ENCODE data around the gene HOXA6. TPM values are rescaled to one million over a fixed set of nuclear protein-coding genes. Genes with fewer than 3 reads are reported as not detected.
A peak's percentile ranks its signal among the peaks of the same experiment; 100 is the strongest.

HOXA6 gene
- polyA plus RNA-seq, 1 donor from 2014 or later: not detected

- H3K4me2 ChIP-seq (ENCODE audit: low read length): no peak overlapping the region
- no peaks in the 10 kb centered on the region for H3K9me3 ChIP-seq (ENCODE audit: low read length)
- H3K4me3 ChIP-seq (ENCODE audit: low read length): no peak overlapping the region
- no peak overlapping the region for H3K27ac ChIP-seq (ENCODE audit: low read length)
- H4K20me1 ChIP-seq (ENCODE audit: insufficient read depth): no peaks in the 10 kb centered on the region
- H3F3A ChIP-seq (ENCODE audit: insufficient read depth, low read length, poor library complexity, severe bottlenecking): no peaks in the 10 kb centered on the region
- H3K9me2 ChIP-seq (ENCODE audit: insufficient read depth, low read length): no peaks in the 10 kb centered on the region
- no peaks in the 10 kb centered on the region for H3K79me2 ChIP-seq (replicated peaks; ENCODE audit: insufficient read depth, low read length)
- no peak overlapping the region for H2AFZ ChIP-seq (ENCODE audit: low read depth, low read length)
- TF ChIP-seq EZH2 (IDR thresholded peaks at IDR 0.05; ENCODE audit: borderline replicate concordance, insufficient read depth, low read length, poor library complexity, severe bottlenecking) (peak; percentile 13), MXI1 (conservative IDR thresholded peaks at IDR 0.05; ENCODE audit: poor library complexity, severe bottlenecking) (no peak)
- H3K36me3 ChIP-seq (ENCODE audit: insufficient read depth, low read length): no peaks in the 10 kb centered on the region
- H3K27me3 ChIP-seq (ENCODE audit: insufficient read depth, low read depth, low read length): peaks cover 96% of the 10 kb centered on the region
- H3K9ac ChIP-seq (ENCODE audit: low read length): no peak overlapping the region
Measured at GRCh38 chr7:27110186-27111031, 37.2 kb downstream of the HOXA6 start.

GRCh38 chr7:27109466-27110185, 37.9 kb downstream of the HOXA6 start:
- H3K9me3 ChIP-seq (ENCODE audit: low read length): no peaks in the 10 kb centered on the region
- H4K20me1 ChIP-seq (ENCODE audit: insufficient read depth): no peaks in the 10 kb centered on the region
- no peaks in the 10 kb centered on the region for H3K79me2 ChIP-seq (replicated peaks; ENCODE audit: insufficient read depth, low read length)
- no peaks in the 10 kb centered on the region for H3K9me2 ChIP-seq (ENCODE audit: insufficient read depth, low read length)
- H3K27ac ChIP-seq (ENCODE audit: low read length): no peak overlapping the region
- peaks cover 97% of the 10 kb centered on the region for H3K27me3 ChIP-seq (ENCODE audit: insufficient read depth, low read depth, low read length)
- no peak overlapping the region for H3K9ac ChIP-seq (ENCODE audit: low read length)
- H3K4me2 ChIP-seq (ENCODE audit: low read length): no peak overlapping the region
- H3F3A ChIP-seq (ENCODE audit: insufficient read depth, low read length, poor library complexity, severe bottlenecking): no peaks in the 10 kb centered on the region
- H2AFZ ChIP-seq (ENCODE audit: low read depth, low read length): no peak overlapping the region
- no peak overlapping the region for H3K4me3 ChIP-seq (ENCODE audit: low read length)
- no peak for TF ChIP-seq EZH2 (IDR thresholded peaks at IDR 0.05; ENCODE audit: borderline replicate concordance, insufficient read depth, low read length, poor library complexity, severe bottlenecking)
- TF ChIP-seq POLR2AphosphoS5 (IDR thresholded peaks at IDR 0.05): no peak
- TF ChIP-seq REST (IDR thresholded peaks at IDR 0.05; ENCODE audit: borderline replicate concordance): no peak
- no peaks in the 10 kb centered on the region for H3K36me3 ChIP-seq (ENCODE audit: insufficient read depth, low read length)

- Histone ChIP-seq H3K36me3 (ENCODE audit: insufficient read depth, low read length) (no peaks in the 10 kb centered on the region), H3K4me3 (ENCODE audit: low read length) (no peak overlapping the region), H2AFZ (ENCODE audit: low read depth, low read length) (no peak overlapping the region), H3F3A (ENCODE audit: insufficient read depth, low read length, poor library complexity, severe bottlenecking) (no peaks in the 10 kb centered on the region), H3K79me2 (replicated peaks; ENCODE audit: insufficient read depth, low read length) (no peaks in the 10 kb centered on the region), H4K20me1 (ENCODE audit: insufficient read depth) (no peaks in the 10 kb centered on the region), H3K4me2 (ENCODE audit: low read length) (no peak overlapping the region), H3K9ac (ENCODE audit: low read length) (no peak overlapping the region), H3K9me2 (ENCODE audit: insufficient read depth, low read length) (no peaks in the 10 kb centered on the region), H3K27ac (ENCODE audit: low read length) (no peak overlapping the region), H3K9me3 (ENCODE audit: low read length) (no peaks in the 10 kb centered on the region), H3K27me3 (ENCODE audit: insufficient read depth, low read depth, low read length) (peaks cover 100% of the 10 kb centered on the region)
- no peak for TF ChIP-seq CTCF (IDR thresholded peaks at IDR 0.05; ENCODE audit: poor library complexity, severe bottlenecking)
- no peak for TF ChIP-seq SMC3 (conservative IDR thresholded peaks at IDR 0.05; ENCODE audit: poor library complexity)
- peak; percentile 72 for TF ChIP-seq EZH2 (IDR thresholded peaks at IDR 0.05; ENCODE audit: borderline replicate concordance, insufficient read depth, low read length, poor library complexity, severe bottlenecking)
- no peak for TF ChIP-seq RAD21 (conservative IDR thresholded peaks at IDR 0.05)
- TF ChIP-seq POLR2AphosphoS5 (IDR thresholded peaks at IDR 0.05): no peak
Measured at GRCh38 chr7:27108390-27109127, 39.0 kb downstream of the HOXA6 start.

Measured in neural cell (in vitro differentiated cells).